NCI-H2081 treated with DMSO at 0.1 percent for 48 hours (cell line): ENCODE measurements around the gene SERINC2.
"Not testable (repeated sequence)": the region's sequence is repeated elsewhere in the genome, so short reads cannot be mapped to it uniquely, and the experiment has no call there.

Experiments
- DNase-seq: peaks from one replicate; lab custom pipeline; 2025; lab: John Stamatoyannopoulos, UW

SERINC2 gene

DNA sequence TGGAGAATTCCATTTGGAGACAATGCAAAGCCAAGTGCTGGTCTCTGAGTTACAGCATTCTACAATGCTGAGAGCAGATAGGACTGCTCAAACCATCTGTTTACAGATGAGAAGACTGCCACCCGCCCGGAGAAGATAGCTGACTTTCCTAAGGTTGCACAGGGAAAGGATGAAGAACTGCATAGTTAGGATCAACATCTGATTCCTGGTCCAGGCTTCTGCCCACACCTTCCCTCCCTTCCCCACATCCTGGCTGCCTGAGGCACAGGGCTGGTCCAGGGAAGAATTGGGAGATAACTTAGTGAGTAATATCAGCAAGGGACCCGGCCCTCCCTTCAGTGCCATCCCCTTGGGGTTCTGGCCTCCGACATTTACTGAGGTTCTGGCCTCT, 2.0 kb downstream of the SERINC2 start:
- no peak for DNase-seq

DNA sequence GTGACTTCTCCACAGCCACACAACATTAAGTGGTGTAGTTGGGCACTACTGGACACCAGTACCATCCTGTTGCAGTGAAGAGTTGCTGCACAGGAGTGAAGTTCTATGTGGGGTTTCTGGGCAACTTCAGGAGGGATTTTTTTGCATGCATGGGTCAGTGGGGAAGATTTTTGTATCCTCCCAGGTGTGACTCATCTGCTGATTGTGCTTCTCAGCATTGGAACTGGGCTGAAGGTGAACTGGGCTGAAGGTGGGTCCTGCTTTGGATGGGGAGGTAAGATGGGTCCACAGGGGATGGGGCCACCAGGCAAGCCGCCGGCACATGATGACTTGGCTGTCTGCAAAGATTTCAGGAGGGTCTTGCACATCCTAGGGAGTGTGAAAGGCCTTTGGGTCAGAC, 2.6 kb downstream of the SERINC2 start:
- no peak for DNase-seq

GRCh38 chr1:31416101-31416736, 3.2 kb downstream of the SERINC2 start:
- DNase-seq: no peak

- DNase-seq: no peak
These were observed 4.1 kb downstream of the SERINC2 start for GRCh38 chr1:31417148-31417547.

GRCh38 chr1:31418626-31419323, 5.8 kb downstream of the SERINC2 start:
- no peak for DNase-seq

DNA sequence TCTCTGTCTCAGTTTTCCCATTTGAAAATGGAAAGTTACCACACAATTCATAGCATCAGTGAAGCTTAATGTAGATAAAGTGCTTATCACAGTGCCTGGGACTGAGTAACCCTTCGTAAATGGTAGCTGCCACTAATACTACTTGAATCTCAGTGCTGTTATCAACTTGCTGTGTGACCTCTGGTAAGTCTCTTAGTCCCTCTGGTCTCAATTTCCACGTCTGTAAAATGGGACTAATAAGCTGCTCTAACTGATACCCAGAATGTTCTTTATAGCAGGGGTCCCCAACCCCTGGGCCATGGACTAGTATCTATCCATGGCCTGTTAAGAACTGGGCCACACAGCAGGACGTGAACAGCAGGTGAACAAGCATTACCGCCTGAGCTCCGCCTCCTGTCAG, 7.7 kb downstream of the SERINC2 start:
- no peak for DNase-seq

DNA sequence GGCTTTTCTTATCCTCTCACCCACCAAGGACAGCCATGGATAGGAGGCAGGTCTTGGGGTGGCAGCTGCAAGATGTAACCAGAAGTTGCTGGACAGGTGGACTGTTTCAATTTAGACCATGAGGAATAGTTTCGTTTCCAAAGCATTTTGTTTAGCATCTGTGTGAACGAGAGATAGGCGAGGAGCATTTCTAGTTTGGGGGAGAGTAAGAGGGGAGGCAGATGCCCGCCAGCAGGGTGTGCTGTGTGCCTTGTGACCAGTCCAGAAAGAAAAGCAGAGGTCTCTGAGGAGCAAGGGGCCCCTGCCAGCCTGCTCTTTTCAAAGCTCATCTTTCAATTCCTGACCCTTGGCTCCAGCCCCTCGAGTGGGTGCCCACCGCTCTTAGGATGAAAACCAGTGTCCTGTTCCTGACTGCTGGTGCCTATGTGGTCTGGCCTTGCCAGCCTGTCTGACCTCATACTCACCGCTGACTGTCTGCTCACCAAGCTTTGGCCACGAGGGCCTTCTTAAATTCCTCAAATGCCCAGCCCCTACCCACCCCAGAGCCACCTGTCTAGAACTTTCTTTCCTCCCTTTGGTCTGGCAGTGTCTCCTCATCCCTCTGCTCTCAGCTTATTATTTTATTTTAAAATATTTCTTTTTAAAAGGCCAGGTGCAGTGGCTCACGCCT, 8.5 kb downstream of the SERINC2 start:
- DNase-seq: no peak

GRCh38 chr1:31422505-31423319, 9.7 kb downstream of the SERINC2 start:
- DNase-seq: no peak

DNA sequence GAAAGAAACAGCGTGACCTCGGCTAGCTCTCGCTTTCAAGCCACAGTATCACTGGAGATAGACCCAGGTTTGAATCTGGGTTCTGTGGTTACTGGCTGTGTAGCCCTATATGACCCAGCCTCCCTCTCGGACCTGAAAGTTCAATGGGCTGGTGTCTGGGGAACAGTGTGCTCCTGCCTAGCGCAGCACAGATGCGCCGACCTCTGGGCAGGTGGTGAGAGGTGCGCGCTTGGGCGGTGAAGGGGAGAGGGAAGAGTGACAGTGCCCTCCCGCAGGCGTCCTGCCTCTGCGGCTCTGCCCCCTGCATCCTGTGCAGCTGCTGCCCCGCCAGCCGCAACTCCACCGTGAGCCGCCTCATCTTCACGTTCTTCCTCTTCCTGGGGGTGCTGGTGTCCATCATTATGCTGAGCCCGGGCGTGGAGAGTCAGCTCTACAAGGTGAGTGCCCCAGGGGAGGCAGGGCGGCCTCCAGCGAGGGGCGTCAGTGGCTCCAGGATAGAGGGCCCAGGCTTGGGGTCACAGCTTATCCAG, 10.5 kb downstream of the SERINC2 start:
- no peak for DNase-seq

DNA sequence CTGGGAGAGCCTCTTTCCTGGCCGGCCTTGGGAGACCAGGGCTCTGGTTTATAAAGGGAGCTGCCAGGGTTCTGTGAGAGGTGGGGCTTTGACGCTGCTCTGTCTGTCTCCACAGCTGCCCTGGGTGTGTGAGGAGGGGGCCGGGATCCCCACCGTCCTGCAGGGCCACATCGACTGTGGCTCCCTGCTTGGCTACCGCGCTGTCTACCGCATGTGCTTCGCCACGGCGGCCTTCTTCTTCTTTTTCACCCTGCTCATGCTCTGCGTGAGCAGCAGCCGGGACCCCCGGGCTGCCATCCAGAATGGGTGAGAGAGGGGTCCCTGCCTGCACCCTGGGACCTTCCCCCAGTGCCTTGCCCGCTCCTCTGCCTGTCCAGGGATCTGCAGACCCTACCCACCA, 11.6 kb downstream of the SERINC2 start:
- no peak for DNase-seq

- no peak for DNase-seq
These were observed 12.5 kb downstream of the SERINC2 start for GRCh38 chr1:31425301-31426081.

DNA sequence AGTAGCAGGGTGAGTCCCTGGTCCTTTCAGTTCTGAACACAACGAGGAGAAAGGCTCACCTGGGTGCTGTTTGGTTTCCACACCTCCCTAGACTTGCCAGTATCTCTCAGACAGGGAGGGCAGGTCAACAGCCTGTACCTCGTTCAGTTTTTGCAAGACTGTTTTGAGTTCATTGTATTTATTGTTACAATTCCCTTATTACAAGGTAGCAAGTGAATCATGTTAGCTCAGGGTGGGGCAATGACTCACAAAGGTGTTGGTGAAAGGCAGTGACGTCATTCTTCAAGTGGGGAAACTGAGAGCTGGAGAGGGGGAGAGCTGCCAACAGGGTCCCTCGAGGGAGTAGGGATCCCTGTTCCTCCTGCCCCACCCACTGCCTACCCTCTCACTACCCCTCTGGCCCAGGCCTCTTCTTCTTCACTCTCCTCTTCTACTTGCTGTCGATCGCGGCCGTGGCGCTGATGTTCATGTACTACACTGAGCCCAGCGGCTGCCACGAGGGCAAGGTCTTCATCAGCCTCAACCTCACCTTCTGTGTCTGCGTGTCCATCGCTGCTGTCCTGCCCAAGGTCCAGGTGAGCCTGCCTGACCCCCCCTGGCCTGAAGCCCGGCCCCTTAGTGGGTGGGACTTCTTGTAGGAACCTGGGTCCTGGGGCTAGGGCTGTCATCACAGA, 13.4 kb downstream of the SERINC2 start:
- DNase-seq: no peak

GRCh38 chr1:31427322-31427721, 14.3 kb downstream of the SERINC2 start:
- no peak for DNase-seq

GRCh38 chr1:31428436-31429221, 15.6 kb downstream of the SERINC2 start:
- no peak for DNase-seq

DNA sequence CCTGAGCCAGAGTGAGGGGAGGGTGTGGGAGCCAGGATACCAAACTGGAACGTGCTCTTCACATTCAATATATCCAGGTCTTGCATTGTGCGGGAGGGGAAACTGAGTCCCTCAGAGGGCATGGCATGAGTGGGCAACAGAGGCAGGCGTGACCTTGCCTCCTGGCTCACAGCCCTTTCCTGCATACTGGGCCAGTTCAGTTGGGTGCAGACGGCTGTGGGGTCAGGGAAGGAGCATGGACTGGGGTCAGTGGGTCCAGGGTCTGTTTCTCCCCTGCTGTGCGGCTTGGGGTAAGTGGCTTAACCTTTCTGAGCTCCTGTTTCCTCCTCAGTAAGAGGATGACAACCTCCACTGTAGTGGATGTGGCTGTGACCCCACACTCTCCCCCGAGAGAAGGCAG, 16.6 kb downstream of the SERINC2 start:
- DNase-seq: no peak

DNA sequence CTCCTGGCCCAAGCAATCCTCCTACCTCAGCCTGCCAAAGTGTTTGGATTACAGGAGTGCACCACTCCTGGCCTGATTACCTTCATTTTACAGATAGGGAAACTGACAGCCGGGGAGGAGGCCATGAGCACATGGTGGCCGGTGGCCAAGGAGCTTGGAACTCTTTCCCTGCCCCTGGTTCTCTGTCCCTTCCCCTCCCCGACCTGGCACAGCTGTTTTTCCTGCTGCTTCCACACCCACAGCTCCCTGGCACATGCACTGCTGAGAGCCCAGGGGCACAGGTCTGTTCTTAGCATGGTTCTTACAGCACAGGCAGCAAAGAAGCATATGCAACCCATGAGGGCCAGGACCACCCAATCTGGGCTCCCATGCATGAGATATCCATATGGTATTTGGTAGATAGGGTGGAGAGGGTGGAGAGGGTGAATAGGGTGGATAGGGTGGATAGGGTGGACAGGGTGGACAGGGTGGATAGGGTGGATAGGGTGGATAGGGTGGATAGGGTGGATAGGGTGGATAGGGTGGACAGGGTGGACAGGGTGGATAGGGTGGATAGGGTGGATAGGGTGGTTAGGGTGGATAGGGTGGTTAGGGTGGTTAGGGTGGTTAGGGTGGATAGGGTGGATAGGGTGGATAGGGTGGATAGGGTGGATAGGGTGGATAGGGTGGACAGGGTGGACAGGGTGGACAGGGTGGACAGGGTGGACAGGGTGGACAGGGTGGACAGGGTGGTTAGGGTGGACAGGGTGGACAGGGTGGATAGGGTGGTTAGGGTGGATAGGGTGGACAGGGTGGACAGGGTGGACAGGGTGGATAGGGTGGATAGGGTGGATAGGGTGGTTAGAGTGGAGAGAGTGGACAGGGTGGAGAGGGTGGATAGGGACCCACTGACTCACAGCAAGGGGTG, 18.6 kb downstream of the SERINC2 start:
- DNase-seq: not testable (repeated sequence)

- DNase-seq: no peak
These were observed 19.8 kb downstream of the SERINC2 start for GRCh38 chr1:31432592-31433395.

- no peak for DNase-seq
These were observed 20.4 kb downstream of the SERINC2 start for GRCh38 chr1:31433396-31433930.
